Body of pancreas (tissue), 4 donors: ENCODE data around the gene C4orf33. TPM values are rescaled to one million over a fixed set of nuclear protein-coding genes. Genes with fewer than 3 reads are reported as not detected.

Source experiments
- ATAC-seq: fragments of 150-250 bp; one replicate; pipeline ENCODE4 v1.9.1; 2016
- DNase-seq, 4 donors: peaks; one replicate each; pipeline ENCODE4 v3.0.0-alpha.2; 2019
- H3K27ac ChIP-seq, 4 donors: fragments of 200-600 bp; sonication (generic); 1 replicate in 3 of 4; 2 replicates in 1 of 4; pipeline versions ENCODE4 v1.5.1 to v1.6.1; 2016 to 2019; ENCODE audit warnings: mild to moderate bottlenecking in 1 of 4, mixed read lengths in 1 of 4, moderate library complexity in 1 of 4
- H3K27me3 ChIP-seq, 2 donors: fragments of 200-600 bp; sonication (generic); one replicate each; pipeline ENCODE4 v1.6.0; 2016; ENCODE audit warnings: mild to moderate bottlenecking in 1 of 2
- H3K36me3 ChIP-seq, 2 donors: fragments of 200-600 bp; sonication (generic); replicated peaks in 1 of 2; 2 replicates each; pipeline ENCODE4 v1.5.1; 2016; ENCODE audit warnings: low read depth in 2 of 2; ENCODE audit not compliant: insufficient read depth in 1 of 2
- H3K4me1 ChIP-seq: fragments of 200-600 bp; sonication (generic); one replicate; pipeline ENCODE4 v1.6.0; 2016
- H3K4me3 ChIP-seq, 2 donors: fragments of 200-600 bp; sonication (generic); 1 replicate in 1 of 2; 2 replicates in 1 of 2; pipeline ENCODE4 v1.5.1; 2016 to 2019
- H3K9me3 ChIP-seq, 3 donors: fragments of 200-600 bp; sonication (generic); 1 replicate in 2 of 3; 2 replicates in 1 of 3; pipeline ENCODE4 v1.5.1; 2016
- CTCF ChIP-seq, 7 experiments: fragments of 450-650 bp in 4 of 7; fragments of 200-600 bp in 3 of 7; sonication (generic) in 3 of 7; IDR thresholded peaks; one replicate each; pipeline ENCODE4 v1.5.1; 2016 to 2019; ENCODE audit warnings: antibody characterized with exemption in 7 of 7
- POLR2A ChIP-seq, 3 donors: fragments of 450-650 bp; IDR thresholded peaks; one replicate each; pipeline ENCODE4 v1.6.1; 2016; ENCODE audit warnings: antibody characterized with exemption in 3 of 3, mild to moderate bottlenecking in 2 of 3
- WGBS, 2 donors: methylation state at CpG; one replicate each; pipeline ENCODE4 v1.1.5; 2017; 5-methylcytosine and 5-hydroxymethylcytosine counted together
- intact Hi-C: fragments of 100-400 bp; cut with DNase I; formaldehyde crosslinking; loops from one replicate; pipeline ENCODE4 v1.15.1; 2023
- total RNA-seq, 2 donors: library from RNA; depleted of rRNA; stranded (reverse); fragments of >200 nt; gene quantifications; one replicate each; pipeline ENCODE4 v1.1.0, GENCODE V29; 2016

Gene C4orf33
- total RNA-seq, 2 donors from 2014 or later = 12.2 to 14.3 TPM

GRCh38 chr4:129145222-129145730, 49.3 kb downstream of the C4orf33 start:
- no peak overlapping the region for H3K4me3 ChIP-seq
- H3K36me3 ChIP-seq = no peaks in the 10 kb centered on the region
- ATAC-seq = no peak
- TF ChIP-seq POLR2A (IDR thresholded peaks at IDR 0.05) (no peak), CTCF (IDR thresholded peaks at IDR 0.05) (no peak)
- no peak for DNase-seq
- no peaks in the 10 kb centered on the region for H3K4me1 ChIP-seq
- H3K27ac ChIP-seq = no peak overlapping the region
- 91 to 93% methylated on average over 5 of the region's 5 CpGs for WGBS, 2 donors
- intact Hi-C loops = no loop called here
- no peaks in the 10 kb centered on the region for H3K9me3 ChIP-seq
- H3K27me3 ChIP-seq = no peaks in the 10 kb centered on the region

- Histone ChIP-seq H3K27ac (no peak overlapping the region), H3K9me3 (no peaks in the 10 kb centered on the region), H3K27me3 (no peaks in the 10 kb centered on the region), H3K4me3 (no peak overlapping the region), H3K4me1 (no peaks in the 10 kb centered on the region), H3K36me3 (no peaks in the 10 kb centered on the region)
- no peak for DNase-seq
- no peak for ATAC-seq
- 97 to 100% methylated on average over 2 of the region's 2 CpGs for WGBS, 2 donors
- intact Hi-C loops = no loop called here
- TF ChIP-seq POLR2A (IDR thresholded peaks at IDR 0.05) = no peak
- TF ChIP-seq CTCF (IDR thresholded peaks at IDR 0.05) = no peak
Observed at GRCh38 chr4:129146639-129147038, 50.7 kb downstream of the C4orf33 start.

GRCh38 chr4:129148892-129149291, 52.9 kb downstream of the C4orf33 start:
- whole genome bisulfite sequencing, 2 donors = 46 to 68% methylated on average over 2 of the region's 2 CpGs
- TF ChIP-seq POLR2A (IDR thresholded peaks at IDR 0.05) (no peak), CTCF (IDR thresholded peaks at IDR 0.05) (no peak)
- peak; percentile 63 for ATAC-seq

GRCh38 chr4:129149906-129150305, 54.0 kb downstream of the C4orf33 start:
- TF ChIP-seq CTCF (IDR thresholded peaks at IDR 0.05) = no peak
- TF ChIP-seq POLR2A (IDR thresholded peaks at IDR 0.05) = no peak
- DNase-seq = no peak
- H3K9me3 ChIP-seq = no peaks in the 10 kb centered on the region
- H3K27me3 ChIP-seq = no peaks in the 10 kb centered on the region
- WGBS, 2 donors = 61% methylated on average over 1 of the region's 1 CpG
- no peak overlapping the region for H3K27ac ChIP-seq
- intact Hi-C loops = no loop called here
- H3K36me3 ChIP-seq = no peaks in the 10 kb centered on the region
- no peaks in the 10 kb centered on the region for H3K4me1 ChIP-seq
- H3K4me3 ChIP-seq = no peak overlapping the region
- ATAC-seq = no peak

More at GRCh38 chr4:129148892-129149291, 52.9 kb downstream of the C4orf33 start:
- DNase-seq = no peak
- intact Hi-C loops = no loop called here
- no peak overlapping the region for H3K4me3 ChIP-seq
- H3K9me3 ChIP-seq = no peaks in the 10 kb centered on the region
- H3K4me1 ChIP-seq = no peaks in the 10 kb centered on the region
- no peaks in the 10 kb centered on the region for H3K27me3 ChIP-seq
- no peaks in the 10 kb centered on the region for H3K36me3 ChIP-seq
- no peak overlapping the region for H3K27ac ChIP-seq

- TF ChIP-seq CTCF (IDR thresholded peaks at IDR 0.05) (no peak), POLR2A (IDR thresholded peaks at IDR 0.05) (no peak)
- DNase-seq (no peak), ATAC-seq (no peak)
- Histone ChIP-seq H3K4me3 (no peak overlapping the region), H3K36me3 (no peaks in the 10 kb centered on the region), H3K4me1 (no peaks in the 10 kb centered on the region), H3K9me3 (no peaks in the 10 kb centered on the region), H3K27ac (no peak overlapping the region), H3K27me3 (no peaks in the 10 kb centered on the region)
- intact Hi-C loops = no loop called here
- WGBS, 2 donors = 43 to 46% methylated on average over 2 of the region's 2 CpGs
Observed at GRCh38 chr4:129152350-129152749, 56.4 kb downstream of the C4orf33 start.
